GM12801 (cell line): Measurements from ENCODE around the gene TNFRSF14.

ENCODE experiments used
- CTCF ChIP-seq: IDR thresholded peaks from one replicate; pipeline ENCODE4 v1.5.1; 2011; ENCODE audit warnings: control low read depth; ENCODE audit not compliant: insufficient read length; ENCODE audit errors: extremely low read depth

Gene TNFRSF14

GRCh38 chr1:2540816-2541492, 15.2 kb upstream of the TNFRSF14 start:
- TF ChIP-seq CTCF: no peak

- no peak for TF ChIP-seq CTCF
Measured at GRCh38 chr1:2541619-2542245, 14.4 kb upstream of the TNFRSF14 start.

GRCh38 chr1:2542246-2542915, 13.8 kb upstream of the TNFRSF14 start:
- no peak for TF ChIP-seq CTCF

- no peak for TF ChIP-seq CTCF
Measured at GRCh38 chr1:2543543-2544092, 12.6 kb upstream of the TNFRSF14 start.

GRCh38 chr1:2544093-2544874, 11.9 kb upstream of the TNFRSF14 start:
- no peak for TF ChIP-seq CTCF

GRCh38 chr1:2544875-2545640, 11.1 kb upstream of the TNFRSF14 start:
- TF ChIP-seq CTCF: no peak
